Measurements from ENCODE around the gene B3GNT5.

DNA sequence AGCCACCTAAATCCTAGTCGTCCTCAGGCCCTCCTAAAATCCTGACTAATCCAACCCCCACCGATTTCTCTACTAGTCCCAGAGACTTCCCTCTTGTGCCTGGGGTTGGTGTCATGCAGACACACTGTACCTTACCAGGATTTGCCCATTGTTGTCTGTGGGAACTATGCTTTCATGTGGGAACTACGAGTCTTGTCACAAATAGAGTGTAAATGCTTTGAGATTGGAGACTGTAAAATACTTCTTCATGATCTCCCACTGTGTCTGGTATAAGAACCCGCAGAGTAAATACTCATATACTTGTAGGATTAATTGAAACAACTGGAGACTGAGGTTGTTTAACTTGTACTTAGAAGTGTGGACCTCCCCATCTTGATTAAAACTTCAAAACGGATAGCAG lies 11.2 kb downstream of the B3GNT5 start:
- TF ChIP-seq, protein P1, sequence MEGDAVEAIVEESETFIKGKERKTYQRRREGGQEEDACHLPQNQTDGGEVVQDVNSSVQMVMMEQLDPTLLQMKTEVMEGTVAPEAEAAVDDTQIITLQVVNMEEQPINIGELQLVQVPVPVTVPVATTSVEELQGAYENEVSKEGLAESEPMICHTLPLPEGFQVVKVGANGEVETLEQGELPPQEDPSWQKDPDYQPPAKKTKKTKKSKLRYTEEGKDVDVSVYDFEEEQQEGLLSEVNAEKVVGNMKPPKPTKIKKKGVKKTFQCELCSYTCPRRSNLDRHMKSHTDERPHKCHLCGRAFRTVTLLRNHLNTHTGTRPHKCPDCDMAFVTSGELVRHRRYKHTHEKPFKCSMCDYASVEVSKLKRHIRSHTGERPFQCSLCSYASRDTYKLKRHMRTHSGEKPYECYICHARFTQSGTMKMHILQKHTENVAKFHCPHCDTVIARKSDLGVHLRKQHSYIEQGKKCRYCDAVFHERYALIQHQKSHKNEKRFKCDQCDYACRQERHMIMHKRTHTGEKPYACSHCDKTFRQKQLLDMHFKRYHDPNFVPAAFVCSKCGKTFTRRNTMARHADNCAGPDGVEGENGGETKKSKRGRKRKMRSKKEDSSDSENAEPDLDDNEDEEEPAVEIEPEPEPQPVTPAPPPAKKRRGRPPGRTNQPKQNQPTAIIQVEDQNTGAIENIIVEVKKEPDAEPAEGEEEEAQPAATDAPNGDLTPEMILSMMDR (IDR thresholded peaks at IDR 0.05): no peak
- no peak for TF ChIP-seq POLR2A (IDR thresholded peaks at IDR 0.05)
